Stimulated activated CD4-positive, alpha-beta T cell treated with anti-CD3 and anti-CD28 coated beads, TNF-alpha, amount 100 ng/mL, for 24 hours (primary cell): ENCODE results near the gene SUCLG2.
"Not testable (repeated sequence)": the region's sequence is repeated elsewhere in the genome, so short reads cannot be mapped to it uniquely, and the experiment has no call there.

ENCODE experiments used
- DNase-seq, 3 experiments: peaks; one replicate each; pipeline ENCODE4 v3.0.0-alpha.2; 2020; ENCODE audit warnings: low read depth in 3 of 3

Gene SUCLG2

GRCh38 chr3:67610458-67610857 lies 44.0 kb downstream of the SUCLG2 start:
- no peak for DNase-seq

- no peak for DNase-seq
Measured at GRCh38 chr3:67609709-67610108, 44.7 kb downstream of the SUCLG2 start.

- no peak for DNase-seq
Measured at GRCh38 chr3:67608034-67608433, 46.4 kb downstream of the SUCLG2 start.

GRCh38 chr3:67605377-67605776 lies 49.0 kb downstream of the SUCLG2 start:
- no peak for DNase-seq

GRCh38 chr3:67602816-67603215 lies 51.6 kb downstream of the SUCLG2 start:
- no peak for DNase-seq

- no peak for DNase-seq
Measured at GRCh38 chr3:67601919-67602608, 52.3 kb downstream of the SUCLG2 start.

GRCh38 chr3:67601385-67601784 lies 53.0 kb downstream of the SUCLG2 start:
- DNase-seq, result no peak

- DNase-seq, result no peak
Measured at GRCh38 chr3:67599821-67600220, 54.6 kb downstream of the SUCLG2 start.

- no peak for DNase-seq
Measured at GRCh38 chr3:67598814-67599556, 55.4 kb downstream of the SUCLG2 start.

GRCh38 chr3:67595424-67595823 lies 59.0 kb downstream of the SUCLG2 start:
- no peak for DNase-seq

- no peak for DNase-seq
Measured at GRCh38 chr3:67593761-67594234, 60.6 kb downstream of the SUCLG2 start.

GRCh38 chr3:67592057-67592456 lies 62.4 kb downstream of the SUCLG2 start:
- DNase-seq, result no peak

- no peak for DNase-seq
Measured at GRCh38 chr3:67587811-67588210, 66.6 kb downstream of the SUCLG2 start.

- DNase-seq, result no peak
Measured at GRCh38 chr3:67587301-67587700, 67.1 kb downstream of the SUCLG2 start.

GRCh38 chr3:67584608-67585007 lies 69.8 kb downstream of the SUCLG2 start:
- DNase-seq, result not testable (repeated sequence)

GRCh38 chr3:67580430-67581000 lies 73.9 kb downstream of the SUCLG2 start:
- DNase-seq, result no peak

- no peak for DNase-seq
Measured at GRCh38 chr3:67578416-67578815, 76.0 kb downstream of the SUCLG2 start.

- DNase-seq, result no peak
Measured at GRCh38 chr3:67576441-67576840, 78.0 kb downstream of the SUCLG2 start.

- DNase-seq, result no peak
Measured at GRCh38 chr3:67569324-67569723, 85.1 kb downstream of the SUCLG2 start.

- no peak for DNase-seq
Measured at GRCh38 chr3:67567893-67568292, 86.5 kb downstream of the SUCLG2 start.

- DNase-seq, result no peak
Measured at GRCh38 chr3:67564973-67565372, 89.4 kb downstream of the SUCLG2 start.

GRCh38 chr3:67564008-67564407 lies 90.4 kb downstream of the SUCLG2 start:
- no peak for DNase-seq
